Measurements from ENCODE around the gene RHBDD3. TPM values are rescaled to one million over a fixed set of nuclear protein-coding genes. Genes with fewer than 3 reads are reported as not detected.

RHBDD3 gene
- total and polyA plus RNA-seq, 8 donors = 24.1 to 41.8 (median 31.8) TPM

- TF ChIP-seq CTCF (IDR thresholded peaks at IDR 0.05) = no peak
- Histone ChIP-seq H3K4me3 (peak overlapping the region; percentile 77 to 99), H3K27ac (peak overlapping the region; percentile 98), H3K36me3 (peaks cover 0 to 26% of the 10 kb centered on the region in 2 donors), H3K9me3 (no peaks in the 10 kb centered on the region), H3K4me1 (peaks cover 23 to 45% of the 10 kb centered on the region in 2 donors), H3K27me3 (no peaks in the 10 kb centered on the region)
- ATAC-seq = no peak
- intact Hi-C loops (cut with DNase I) = no loop called here
- DNase-seq = no peak
Observed at GRCh38 chr22:29266564-29267461, 968 bp downstream of the RHBDD3 start.

GRCh38 chr22:29265929-29266328 is 1.9 kb downstream of the RHBDD3 start:
- peaks cover 17 to 36% of the 10 kb centered on the region in 2 donors for H3K4me1 ChIP-seq
- H3K4me3 ChIP-seq = no peak overlapping the region
- ATAC-seq (no peak), DNase-seq (no peak)
- H3K36me3 ChIP-seq = peaks cover 0 to 23% of the 10 kb centered on the region in 2 donors
- no peaks in the 10 kb centered on the region for H3K27me3 ChIP-seq
- no peak for TF ChIP-seq CTCF (IDR thresholded peaks at IDR 0.05)
- intact Hi-C loops (cut with DNase I) = no loop called here
- peak overlapping the region in 1 of 2 donors; percentile 98 for H3K27ac ChIP-seq
- H3K9me3 ChIP-seq = no peaks in the 10 kb centered on the region

GRCh38 chr22:29265305-29265704 is 2.5 kb downstream of the RHBDD3 start:
- Histone ChIP-seq H3K36me3 (peaks cover 0 to 30% of the 10 kb centered on the region in 2 donors), H3K9me3 (no peaks in the 10 kb centered on the region), H3K27ac (no peak overlapping the region), H3K4me3 (no peak overlapping the region), H3K4me1 (peaks cover 10 to 30% of the 10 kb centered on the region in 2 donors), H3K27me3 (no peaks in the 10 kb centered on the region)
- ATAC-seq = no peak
- no peak for TF ChIP-seq CTCF (IDR thresholded peaks at IDR 0.05)
- intact Hi-C loops (cut with DNase I) = no loop called here
- DNase-seq = no peak

- Histone ChIP-seq H3K4me3 (no peak overlapping the region), H3K9me3 (no peaks in the 10 kb centered on the region), H3K27ac (no peak overlapping the region), H3K36me3 (peaks cover 0 to 43% of the 10 kb centered on the region in 2 donors), H3K4me1 (peaks cover 0 to 17% of the 10 kb centered on the region in 2 donors), H3K27me3 (no peaks in the 10 kb centered on the region)
- no peak for TF ChIP-seq CTCF (IDR thresholded peaks at IDR 0.05)
- DNase-seq (no peak), ATAC-seq (no peak)
- intact Hi-C loops (cut with DNase I) = no loop called here
Observed at GRCh38 chr22:29263791-29264276, 3.9 kb downstream of the RHBDD3 start.

GRCh38 chr22:29260601-29261315 is 7.0 kb downstream of the RHBDD3 start:
- no peak overlapping the region for H3K27ac ChIP-seq
- no peak for TF ChIP-seq CTCF (IDR thresholded peaks at IDR 0.05)

More at GRCh38 chr22:29260601-29261315, 7.0 kb downstream of the RHBDD3 start:
- intact Hi-C loops (cut with DNase I) = no loop called here
- ATAC-seq (no peak), DNase-seq (no peak)
- no peaks in the 10 kb centered on the region for H3K27me3 ChIP-seq
- no peak overlapping the region for H3K4me3 ChIP-seq
- peaks cover 0 to 43% of the 10 kb centered on the region in 2 donors for H3K36me3 ChIP-seq
- H3K4me1 ChIP-seq = no peaks in the 10 kb centered on the region
- no peaks in the 10 kb centered on the region for H3K9me3 ChIP-seq
